SK-N-SH (cell line): ENCODE measurements around the gene ANKRD33B. TPM values are rescaled to one million over a fixed set of nuclear protein-coding genes. Genes with fewer than 3 reads are reported as not detected.

Source experiments
- CTCF ChIA-PET: fragments of 300-600, 350-600 bp; formaldehyde crosslinking; extraction: SDS; loops from one replicate; lab custom pipeline; 2021; lab: Yijun Ruan, JAX
- POLR2A ChIA-PET: fragments of 350-600 bp; sonication (Branson Sonifier 250); formaldehyde crosslinking; extraction: SDS; loops from one replicate; lab custom pipeline; 2020; ENCODE audit warnings: antibody characterized with exemption, inconsistent platforms; lab: Yijun Ruan, JAX
- DNase-seq: peaks from one replicate; pipeline ENCODE4 v3.0.0; 2012
- H2AFZ ChIP-seq: fragments of 200-600 bp; sonication (generic); 2 replicates; pipeline ENCODE4 v1.8.1; 2016; ENCODE audit warnings: antibody characterized with exemption, mild to moderate bottlenecking, low read depth
- H3F3A ChIP-seq: fragments of 200-600 bp; sonication (generic); replicated peaks from 2 replicates; pipeline ENCODE3; 2016; ENCODE audit warnings: antibody characterized with exemption, mild to moderate bottlenecking; ENCODE audit not compliant: insufficient read depth
- H3K27ac ChIP-seq, 2 experiments: fragments of 200-500 bp in 1 of 2; fragments of 200-600 bp in 1 of 2; sonication (Bioruptor generic) in 1 of 2; sonication (generic), shearing (Covaris generic) in 1 of 2; 2 replicates each; pipeline versions ENCODE4 v1.5.1 to v1.6.1; 2014 to 2016; ENCODE audit warnings: low read depth in 2 of 2, inconsistent platforms in 1 of 2, low read length in 1 of 2, mild to moderate bottlenecking in 1 of 2, mixed read lengths in 1 of 2
- H3K27me3 ChIP-seq: fragments of 200-600 bp; sonication (generic), shearing (Covaris generic); 2 replicates; pipeline ENCODE4 v1.6.1; 2016; ENCODE audit warnings: mixed run types; ENCODE audit not compliant: insufficient read depth
- H3K36me3 ChIP-seq, 2 experiments: fragments of 200-500 bp in 1 of 2; fragments of 200-600 bp in 1 of 2; sonication (Bioruptor generic) in 1 of 2; sonication (generic) in 1 of 2; replicated peaks in 1 of 2; 2 replicates each; pipeline versions ENCODE3 to v1.5.1; 2014 to 2016; ENCODE audit warnings: low read length in 1 of 2, mild to moderate bottlenecking in 1 of 2; ENCODE audit not compliant: insufficient read depth in 2 of 2, control insufficient read depth in 1 of 2
- H3K4me1 ChIP-seq, 2 experiments: fragments of 200-500 bp in 1 of 2; fragments of 200-600 bp in 1 of 2; sonication (Bioruptor generic) in 1 of 2; sonication (generic), shearing (Covaris generic) in 1 of 2; 2 replicates each; pipeline versions ENCODE4 v1.5.1 to v1.6.1; 2014 to 2016; ENCODE audit warnings: low read depth in 1 of 2, low read length in 1 of 2, mixed run types in 1 of 2; ENCODE audit not compliant: insufficient read depth in 2 of 2, control insufficient read depth in 1 of 2
- H3K4me2 ChIP-seq: fragments of 200-600 bp; sonication (generic), shearing (Covaris generic); 2 replicates; pipeline ENCODE4 v1.6.1; 2017; ENCODE audit warnings: mixed run types
- H3K4me3 ChIP-seq, 2 experiments: fragments of 200-500 bp in 1 of 2; fragments of 200-600 bp in 1 of 2; sonication (Bioruptor generic) in 1 of 2; sonication (generic), shearing (Covaris generic) in 1 of 2; 2 replicates each; pipeline versions ENCODE4 v1.5.1 to v1.8.1; 2014 to 2016; ENCODE audit warnings: low read depth in 2 of 2, inconsistent platforms in 1 of 2, low read length in 1 of 2, mild to moderate bottlenecking in 1 of 2, mixed read lengths in 1 of 2, moderate library complexity in 1 of 2
- H3K79me2 ChIP-seq: fragments of 200-600 bp; sonication (generic); 2 replicates; pipeline ENCODE4 v1.8.1; 2017; ENCODE audit warnings: mild to moderate bottlenecking; ENCODE audit not compliant: insufficient read depth
- H3K9ac ChIP-seq: fragments of 200-600 bp; sonication (generic); 2 replicates; pipeline ENCODE4 v1.6.1; 2017; ENCODE audit warnings: mixed run types
- H3K9me2 ChIP-seq: fragments of 200-600 bp; sonication (generic); 2 replicates; pipeline ENCODE4 v1.6.1; 2017; ENCODE audit warnings: mixed run types
- H3K9me3 ChIP-seq: fragments of 200-600 bp; sonication (generic); 2 replicates; pipeline ENCODE4 v1.6.1; 2017; ENCODE audit warnings: mixed run types, mild to moderate bottlenecking, moderate library complexity
- H4K20me1 ChIP-seq: fragments of 200-600 bp; sonication (generic); 2 replicates; pipeline ENCODE4 v1.6.1; 2017; ENCODE audit warnings: mild to moderate bottlenecking, mixed run types; ENCODE audit not compliant: insufficient read depth
- ELF1 ChIP-seq: IDR thresholded peaks from 2 replicates; pipeline ENCODE4 v1.4.0; 2012
- EP300 ChIP-seq, 2 experiments: IDR thresholded peaks; 2 replicates each; pipeline versions ENCODE4 v1.4.0 to v1.6.1; 2012; ENCODE audit warnings: borderline replicate concordance in 1 of 2, low read depth in 1 of 2, low read length in 1 of 2
- FOSL2 ChIP-seq: IDR thresholded peaks from 2 replicates; pipeline ENCODE4 v1.4.0; 2012; ENCODE audit warnings: low read depth, mild to moderate bottlenecking, moderate library complexity, borderline replicate concordance
- GATA2 ChIP-seq: sonication (generic); formaldehyde crosslinking; IDR thresholded peaks from 2 replicates; pipeline ENCODE4 v1.5.0; 2020; ENCODE audit warnings: mild to moderate bottlenecking, missing genetic modification reagents
- IRF3 ChIP-seq: fragments of 150-350 bp; IDR thresholded peaks from 2 replicates; pipeline ENCODE4 v1.6.1; 2016; ENCODE audit warnings: mild to moderate bottlenecking, low read depth, low read length
- MEF2A ChIP-seq: IDR thresholded peaks from 2 replicates; pipeline ENCODE4 v1.4.0; 2012; ENCODE audit warnings: low read depth, borderline replicate concordance
- NFIC ChIP-seq: IDR thresholded peaks from 2 replicates; pipeline ENCODE4 v1.4.0; 2012; ENCODE audit warnings: borderline replicate concordance
- RAD21 ChIP-seq: IDR thresholded peaks from 2 replicates; pipeline ENCODE4 v1.6.1; 2012; ENCODE audit warnings: mild to moderate bottlenecking, low read length
- RCOR1 ChIP-seq: fragments of 150-350 bp; IDR thresholded peaks from 2 replicates; pipeline ENCODE4 v1.6.1; 2017; ENCODE audit warnings: antibody characterized with exemption, low read length
- RXRA ChIP-seq: IDR thresholded peaks from 2 replicates; pipeline ENCODE4 v1.4.0; 2012; ENCODE audit warnings: low read depth, mild to moderate bottlenecking, borderline replicate concordance
- SIN3A ChIP-seq: IDR thresholded peaks from 2 replicates; pipeline ENCODE4 v1.6.1; 2012; ENCODE audit warnings: low read depth, mild to moderate bottlenecking, low read length, moderate library complexity, borderline replicate concordance
- TCF12 ChIP-seq: IDR thresholded peaks from 2 replicates; pipeline ENCODE4 v1.4.0; 2012
- TEAD4 ChIP-seq: IDR thresholded peaks from 2 replicates; pipeline ENCODE4 v1.4.0; 2012; ENCODE audit warnings: mild to moderate bottlenecking, borderline replicate concordance; ENCODE audit not compliant: insufficient read depth
- YY1 ChIP-seq: IDR thresholded peaks from 2 replicates; pipeline ENCODE4 v1.4.0; 2012; ENCODE audit warnings: low read depth, mild to moderate bottlenecking
- WGBS: methylation state at CpG from one replicate; pipeline ENCODE4 v1.1.6; 2017; ENCODE audit warnings: low lambda C conversion rate; 5-methylcytosine and 5-hydroxymethylcytosine counted together
- polyA plus RNA-seq, 3 experiments: library from polyadenylated mRNA; depleted of rRNA; stranded (reverse); fragments of >200 nt; gene quantifications; 2 replicates each; pipeline ENCODE4 v1.2.3, GENCODE V29; 2012
- TF ChIP-seq, protein P1 (sequence below): IDR thresholded peaks from 2 replicates; pipeline ENCODE4; 2012

ANKRD33B gene
- polyA plus RNA-seq, 1 of the 3 experiments (the other 2 are of a cell fraction): 1.8 TPM

DNA sequence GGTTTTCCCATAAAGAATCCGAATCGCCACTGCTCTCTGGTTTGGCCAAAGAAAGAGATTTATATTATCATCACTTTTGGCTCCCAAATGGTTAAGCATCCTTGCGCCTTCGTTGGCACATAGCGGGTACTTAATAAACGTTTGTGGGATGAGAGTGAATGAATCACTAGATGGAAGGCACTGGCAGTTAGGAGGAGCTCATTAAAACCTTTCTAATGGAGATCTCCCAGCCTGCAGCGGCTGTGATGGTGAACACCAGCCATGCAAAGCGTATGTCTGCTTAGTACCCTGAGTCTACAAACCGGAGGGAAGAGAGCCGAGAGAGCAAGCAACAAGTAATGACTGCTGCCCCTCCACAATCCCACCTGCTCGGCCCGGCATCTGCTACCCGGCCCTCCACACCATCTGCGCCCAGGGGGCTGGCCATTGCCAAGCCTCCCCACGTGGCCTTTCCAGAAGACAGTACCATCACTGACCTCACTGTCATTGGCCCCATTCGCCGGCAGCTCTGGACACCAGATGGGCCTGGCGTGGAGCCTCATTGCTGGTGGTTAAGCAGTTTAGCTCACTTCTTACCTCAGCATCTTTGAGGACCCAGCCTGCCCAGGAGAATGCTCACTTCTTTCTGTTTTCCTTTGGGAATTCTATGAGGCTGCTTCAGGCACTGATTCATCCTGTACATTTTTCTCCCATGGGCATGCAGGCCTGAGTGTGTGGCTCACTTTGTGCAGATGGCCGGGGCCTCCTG lies 39.3 kb upstream of the ANKRD33B start (continued):
- TF ChIP-seq RCOR1 (0 out of 2 replicates have a peak, but pooled peaks have one; percentile 37), GATA2 (CRISPR knock-in tag) (no peak), FOSL2 (peak; percentile 83), SIN3A (no peak), YY1 (no peak), IRF3 (no peak), RAD21 (no peak), EP300 (IDR thresholded peaks at IDR 0.05; ENCODE audit: borderline replicate concordance in 1 of 2, low read depth in 1 of 2, low read length in 1 of 2) (0 out of 4 replicates have a peak, but pooled peaks of 1 of the 2 experiments have one; percentile 19)
- TF ChIP-seq, protein P1, sequence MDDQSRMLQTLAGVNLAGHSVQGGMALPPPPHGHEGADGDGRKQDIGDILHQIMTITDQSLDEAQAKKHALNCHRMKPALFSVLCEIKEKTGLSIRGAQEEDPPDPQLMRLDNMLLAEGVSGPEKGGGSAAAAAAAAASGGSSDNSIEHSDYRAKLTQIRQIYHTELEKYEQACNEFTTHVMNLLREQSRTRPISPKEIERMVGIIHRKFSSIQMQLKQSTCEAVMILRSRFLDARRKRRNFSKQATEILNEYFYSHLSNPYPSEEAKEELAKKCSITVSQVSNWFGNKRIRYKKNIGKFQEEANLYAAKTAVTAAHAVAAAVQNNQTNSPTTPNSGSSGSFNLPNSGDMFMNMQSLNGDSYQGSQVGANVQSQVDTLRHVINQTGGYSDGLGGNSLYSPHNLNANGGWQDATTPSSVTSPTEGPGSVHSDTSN: no peak

GRCh38 chr5:10525124-10525495 lies 38.8 kb upstream of the ANKRD33B start:
- Histone ChIP-seq H4K20me1 (no peaks in the 10 kb centered on the region), H3K27me3 (no peaks in the 10 kb centered on the region)
- DNase-seq: no peak
- no peak for TF ChIP-seq RAD21
- TF ChIP-seq RXRA: no peak
- no peak for TF ChIP-seq MEF2A
- TF ChIP-seq, protein P1: no peak
- TF ChIP-seq ELF1: no peak
- no peak for TF ChIP-seq NFIC
- no peak for TF ChIP-seq TCF12
- TF ChIP-seq TEAD4: no peak
- TF ChIP-seq, all 33 proteins: peak for 0
- no peaks in the 10 kb centered on the region for H3K36me3 ChIP-seq
- H3K9me2 ChIP-seq: no peaks in the 10 kb centered on the region
- H3K4me3 ChIP-seq: no peak overlapping the region
- H3K27ac ChIP-seq: peak overlapping the region; percentile 36 to 71
- H3F3A ChIP-seq: peaks cover 31% of the 10 kb centered on the region
- POLR2A ChIA-PET: no interaction called here
- CTCF ChIA-PET: interaction anchor here (0.6 kb wide), 1 partner anchor 100 kb away, joined by 3 read pairs; no protein-coding TSS in a partner anchor
- peaks cover 17 to 21% of the 10 kb centered on the region in 2 experiments; a peak in 2 of 4 replicates for H3K4me1 ChIP-seq
- no peaks in the 10 kb centered on the region for H3K9me3 ChIP-seq
- peak overlapping the region; percentile 53; the same call in 1 of the 2 replicates for H2AFZ ChIP-seq
- 57% methylated on average over 4 of the region's 4 CpGs for WGBS
- no peak overlapping the region; the same call in 1 of the 2 replicates for H3K9ac ChIP-seq
- no peak overlapping the region for H3K4me2 ChIP-seq
- H3K79me2 ChIP-seq: no peaks in the 10 kb centered on the region
